DMS153 (cell line): ENCODE data around the gene AVEN.

Experiments
- DNase-seq: peaks from one replicate; lab custom pipeline; 2025; lab: John Stamatoyannopoulos, UW

AVEN gene

GRCh38 chr15:33985287-33985686, 53.7 kb downstream of the AVEN start:
- no peak for DNase-seq

GRCh38 chr15:33982516-33982915, 56.5 kb downstream of the AVEN start:
- no peak for DNase-seq

- no peak for DNase-seq
These were observed 58.8 kb downstream of the AVEN start for GRCh38 chr15:33980159-33980558.

- no peak for DNase-seq
These were observed 63.9 kb downstream of the AVEN start for GRCh38 chr15:33975022-33975565.

GRCh38 chr15:33971811-33972210, 67.2 kb downstream of the AVEN start:
- no peak for DNase-seq

GRCh38 chr15:33968821-33969220, 70.2 kb downstream of the AVEN start:
- DNase-seq, result no peak

GRCh38 chr15:33968224-33968623, 70.8 kb downstream of the AVEN start, which contains the start of gene CHRM5:
Gene CHRM5, plus strand, starts transcription at chr15:33968497. Its CDS starts 94,221 bp downstream, at chr15:34062718.
- peak; percentile 73 for DNase-seq

- no peak for DNase-seq
These were observed 74.4 kb downstream of the AVEN start for GRCh38 chr15:33964665-33965040.

- DNase-seq, result no peak
These were observed 75.0 kb downstream of the AVEN start for GRCh38 chr15:33963831-33964664.

- DNase-seq, result no peak
These were observed 78.5 kb downstream of the AVEN start for GRCh38 chr15:33960549-33960935.

GRCh38 chr15:33959844-33960548, 79.0 kb downstream of the AVEN start:
- no peak for DNase-seq

- DNase-seq, result no peak
These were observed 82.6 kb downstream of the AVEN start for GRCh38 chr15:33956397-33956796.

- DNase-seq, result peak; percentile 72
These were observed 83.1 kb downstream of the AVEN start for GRCh38 chr15:33955945-33956344.

- no peak for DNase-seq
These were observed 92.9 kb downstream of the AVEN start for GRCh38 chr15:33946152-33946551.

- DNase-seq, result peak; percentile 49
These were observed 97.5 kb downstream of the AVEN start for GRCh38 chr15:33941279-33942063.

GRCh38 chr15:33934921-33935320, 104.1 kb downstream of the AVEN start:
- no peak for DNase-seq

GRCh38 chr15:33934396-33934795, 104.6 kb downstream of the AVEN start:
- no peak for DNase-seq

- no peak for DNase-seq
These were observed 106.3 kb downstream of the AVEN start for GRCh38 chr15:33932734-33933133.

GRCh38 chr15:33926260-33926659, 112.7 kb downstream of the AVEN start:
- no peak for DNase-seq

- DNase-seq, result no peak
These were observed 115.6 kb downstream of the AVEN start for GRCh38 chr15:33923446-33923845.

GRCh38 chr15:33915571-33916407, 123.2 kb downstream of the AVEN start:
- DNase-seq, result peak; percentile 33
